ENCODE measurements around the gene CDH6. TPM values are rescaled to one million over a fixed set of nuclear protein-coding genes. Genes with fewer than 3 reads are reported as not detected.

CDH6 gene
- total RNA-seq, 1 donor from 2014 or later = 17.9 TPM

DNA sequence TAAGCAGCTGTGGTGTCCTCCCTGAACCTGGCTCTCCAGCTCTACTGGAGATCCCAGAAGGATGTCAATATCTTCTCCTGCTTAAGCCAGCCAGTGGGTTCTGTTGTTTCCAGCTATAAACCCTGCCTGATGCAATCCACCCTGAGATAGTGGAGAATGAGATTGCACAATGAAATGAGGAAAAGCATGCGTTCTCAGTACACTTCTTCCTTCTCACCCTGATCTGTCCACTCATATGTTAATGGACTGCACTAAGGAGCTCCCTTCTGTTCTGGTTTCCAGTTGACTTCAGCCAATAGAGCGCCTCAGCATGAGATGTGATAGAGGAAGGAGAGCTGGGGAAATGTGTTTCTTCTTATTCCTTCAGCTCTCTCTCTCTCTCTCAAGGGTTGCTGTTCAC, 40.0 kb upstream of the CDH6 start:
- Histone ChIP-seq H3K4me2 (no peak overlapping the region), H3K27me3 (no peaks in the 10 kb centered on the region), H3K27ac (no peak overlapping the region), H3F3A (ENCODE audit: low read depth) (no peaks in the 10 kb centered on the region), H3K9me3 (ENCODE audit: low read depth) (no peaks in the 10 kb centered on the region), H3K9ac (no peak overlapping the region), H3K4me3 (no peak overlapping the region), H3K79me2 (ENCODE audit: low read depth) (no peaks in the 10 kb centered on the region), H2AFZ (replicated peaks) (no peak overlapping the region), H4K20me1 (ENCODE audit: low read depth) (no peaks in the 10 kb centered on the region), H3K36me3 (no peaks in the 10 kb centered on the region), H3K4me1 (peaks cover 17% of the 10 kb centered on the region)
- H3K27me3 Mint-ChIP-seq (ENCODE audit: insufficient read depth, low read depth) = peaks cover 13% of the 10 kb centered on the region
- peaks cover 42% of the 10 kb centered on the region for H3K4me1 Mint-ChIP-seq
- TF ChIP-seq, protein P1, sequence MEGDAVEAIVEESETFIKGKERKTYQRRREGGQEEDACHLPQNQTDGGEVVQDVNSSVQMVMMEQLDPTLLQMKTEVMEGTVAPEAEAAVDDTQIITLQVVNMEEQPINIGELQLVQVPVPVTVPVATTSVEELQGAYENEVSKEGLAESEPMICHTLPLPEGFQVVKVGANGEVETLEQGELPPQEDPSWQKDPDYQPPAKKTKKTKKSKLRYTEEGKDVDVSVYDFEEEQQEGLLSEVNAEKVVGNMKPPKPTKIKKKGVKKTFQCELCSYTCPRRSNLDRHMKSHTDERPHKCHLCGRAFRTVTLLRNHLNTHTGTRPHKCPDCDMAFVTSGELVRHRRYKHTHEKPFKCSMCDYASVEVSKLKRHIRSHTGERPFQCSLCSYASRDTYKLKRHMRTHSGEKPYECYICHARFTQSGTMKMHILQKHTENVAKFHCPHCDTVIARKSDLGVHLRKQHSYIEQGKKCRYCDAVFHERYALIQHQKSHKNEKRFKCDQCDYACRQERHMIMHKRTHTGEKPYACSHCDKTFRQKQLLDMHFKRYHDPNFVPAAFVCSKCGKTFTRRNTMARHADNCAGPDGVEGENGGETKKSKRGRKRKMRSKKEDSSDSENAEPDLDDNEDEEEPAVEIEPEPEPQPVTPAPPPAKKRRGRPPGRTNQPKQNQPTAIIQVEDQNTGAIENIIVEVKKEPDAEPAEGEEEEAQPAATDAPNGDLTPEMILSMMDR (IDR thresholded peaks at IDR 0.05) = no peak
- no peak for TF ChIP-seq EZH2phosphoT487 (IDR thresholded peaks at IDR 0.05)
- no peak for TF ChIP-seq EZH2 (IDR thresholded peaks at IDR 0.05)
- no peak for DNase-seq (ENCODE audit: low spot score)
- no peak overlapping the region for H3K27ac Mint-ChIP-seq
- H3K36me3 Mint-ChIP-seq = no peaks in the 10 kb centered on the region
- no peaks in the 10 kb centered on the region for H3K9me3 Mint-ChIP-seq
- no peak overlapping the region for H3K4me3 Mint-ChIP-seq

- Histone ChIP-seq H3K27ac (no peak overlapping the region), H2AFZ (replicated peaks) (no peak overlapping the region), H4K20me1 (ENCODE audit: low read depth) (no peaks in the 10 kb centered on the region), H3K4me1 (peaks cover 29% of the 10 kb centered on the region), H3K27me3 (no peaks in the 10 kb centered on the region), H3K9me3 (ENCODE audit: low read depth) (no peaks in the 10 kb centered on the region), H3K4me2 (no peak overlapping the region), H3K79me2 (ENCODE audit: low read depth) (no peaks in the 10 kb centered on the region), H3K4me3 (no peak overlapping the region), H3K9ac (no peak overlapping the region), H3K36me3 (no peaks in the 10 kb centered on the region), H3F3A (ENCODE audit: low read depth) (peaks cover 5% of the 10 kb centered on the region)
- no peaks in the 10 kb centered on the region for H3K9me3 Mint-ChIP-seq
- no peak for DNase-seq (ENCODE audit: low spot score)
- peaks cover 65% of the 10 kb centered on the region for H3K4me1 Mint-ChIP-seq
- H3K27me3 Mint-ChIP-seq (ENCODE audit: insufficient read depth, low read depth) = peaks cover 25% of the 10 kb centered on the region
- no peak overlapping the region for H3K27ac Mint-ChIP-seq
- no peak overlapping the region for H3K4me3 Mint-ChIP-seq
- TF ChIP-seq EZH2phosphoT487 (IDR thresholded peaks at IDR 0.05) (no peak), EZH2 (IDR thresholded peaks at IDR 0.05) (no peak)
- TF ChIP-seq, protein P1 (IDR thresholded peaks at IDR 0.05) = no peak
- H3K36me3 Mint-ChIP-seq = no peaks in the 10 kb centered on the region
Observed at GRCh38 chr5:31156631-31157160, 36.8 kb upstream of the CDH6 start.

GRCh38 chr5:31157720-31158119, 35.8 kb upstream of the CDH6 start:
- H4K20me1 ChIP-seq (ENCODE audit: low read depth) = no peaks in the 10 kb centered on the region

More at GRCh38 chr5:31157720-31158119, 35.8 kb upstream of the CDH6 start:
- peaks cover 14% of the 10 kb centered on the region for H3F3A ChIP-seq (ENCODE audit: low read depth)
- H3K4me2 ChIP-seq = no peak overlapping the region
- no peaks in the 10 kb centered on the region for H3K9me3 Mint-ChIP-seq
- H3K27ac ChIP-seq = no peak overlapping the region
- DNase-seq (ENCODE audit: low spot score) = no peak
- no peak overlapping the region for H3K4me3 ChIP-seq
- H3K36me3 ChIP-seq = no peaks in the 10 kb centered on the region
- H3K27me3 ChIP-seq = no peaks in the 10 kb centered on the region
- H2AFZ ChIP-seq (replicated peaks) = no peak overlapping the region
- H3K27me3 Mint-ChIP-seq (ENCODE audit: insufficient read depth, low read depth) = peaks cover 26% of the 10 kb centered on the region
- TF ChIP-seq, protein P1 (IDR thresholded peaks at IDR 0.05) = no peak
- no peak for TF ChIP-seq EZH2 (IDR thresholded peaks at IDR 0.05)
- no peak overlapping the region for H3K27ac Mint-ChIP-seq
- no peaks in the 10 kb centered on the region for H3K79me2 ChIP-seq (ENCODE audit: low read depth)
- H3K4me1 Mint-ChIP-seq = peaks cover 72% of the 10 kb centered on the region
- no peak overlapping the region for H3K4me3 Mint-ChIP-seq
- H3K36me3 Mint-ChIP-seq = no peaks in the 10 kb centered on the region
- peaks cover 38% of the 10 kb centered on the region for H3K4me1 ChIP-seq
- no peaks in the 10 kb centered on the region for H3K9me3 ChIP-seq (ENCODE audit: low read depth)
- H3K9ac ChIP-seq = no peak overlapping the region
